Spleen (tissue), 7 donors: ENCODE measurements around the gene MAL.

Experiments used
- CTCF ChIP-seq, 11 experiments: fragments of 200-600 bp in 7 of 11; fragments of 450-650 bp in 4 of 11; sonication (generic) in 4 of 11; IDR thresholded peaks in 8 of 11; conservative IDR thresholded peaks in 3 of 11; 1 replicate in 7 of 11; 2 replicates in 4 of 11; pipeline versions ENCODE4 v1.4.0 to v1.8.0; 2016 to 2021; ENCODE audit warnings: antibody characterized with exemption in 11 of 11, inconsistent platforms in 4 of 11, mild to moderate bottlenecking in 1 of 11
- POLR2A ChIP-seq, 3 donors: fragments of 450-650 bp; IDR thresholded peaks; one replicate each; pipeline ENCODE4 v1.5.1; 2017; ENCODE audit warnings: antibody characterized with exemption in 3 of 3, mild to moderate bottlenecking in 1 of 3
- POLR2AphosphoS5 ChIP-seq, 3 donors: sonication (generic); formaldehyde crosslinking; IDR thresholded peaks; one replicate each; pipeline ENCODE4 v1.5.1; 2017; ENCODE audit warnings: antibody characterized with exemption in 3 of 3
- donor health status: DM: no; HTN: no; CAD: no; lungs with moderate emphysema.
- donor health status: DM: no; HTN: no; CAD: no.
- donor health status: DM: no; HTN: no; CAD: no.

DNA sequence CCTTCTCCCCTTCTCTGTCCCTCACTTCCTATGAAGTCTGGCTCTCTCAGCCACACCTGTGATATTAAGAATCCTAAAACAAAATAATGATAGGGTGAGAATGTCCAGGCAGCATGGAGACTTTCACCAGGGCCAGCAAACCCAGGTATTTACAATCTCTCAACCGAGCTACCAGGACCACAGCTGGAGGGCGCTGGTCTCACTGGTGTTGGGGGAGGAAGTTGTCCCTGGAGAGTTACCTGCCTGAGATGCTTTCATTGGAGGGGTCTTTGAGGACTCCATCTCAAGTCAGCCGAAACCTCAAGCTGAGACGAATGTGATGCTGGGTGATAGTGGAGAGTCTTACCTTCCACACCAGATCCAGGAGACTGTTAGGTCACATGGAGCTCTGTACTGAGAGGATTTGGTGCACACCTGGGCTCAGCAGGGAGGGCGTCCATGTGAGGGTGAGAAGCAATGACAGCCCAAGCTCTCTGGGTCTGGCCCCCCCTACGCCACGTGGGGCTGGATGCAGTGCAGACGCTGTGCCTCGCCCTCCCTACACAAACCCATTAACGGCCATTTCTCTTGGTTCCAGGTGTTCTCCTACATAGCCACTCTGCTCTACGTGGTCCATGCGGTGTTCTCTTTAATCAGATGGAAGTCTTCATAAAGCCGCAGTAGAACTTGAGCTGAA is 27.4 kb downstream of the MAL start:
- TF ChIP-seq POLR2AphosphoS5 (IDR thresholded peaks at IDR 0.05) (no peak), CTCF (IDR thresholded peaks at IDR 0.05 in 8 of 11, conservative IDR thresholded peaks at IDR 0.05 in 3 of 11) (no peak), POLR2A (IDR thresholded peaks at IDR 0.05) (no peak)
